GM12874 (cell line): ENCODE data around the gene SMC6.

ENCODE experiments used
- TF ChIP-seq, protein P1 (sequence below): IDR thresholded peaks from 2 replicates; pipeline ENCODE4 v1.5.1; 2011; ENCODE audit warnings: low read depth, mild to moderate bottlenecking, control low read depth, low read length, moderate library complexity; ENCODE audit not compliant: insufficient read depth

SMC6 gene

DNA sequence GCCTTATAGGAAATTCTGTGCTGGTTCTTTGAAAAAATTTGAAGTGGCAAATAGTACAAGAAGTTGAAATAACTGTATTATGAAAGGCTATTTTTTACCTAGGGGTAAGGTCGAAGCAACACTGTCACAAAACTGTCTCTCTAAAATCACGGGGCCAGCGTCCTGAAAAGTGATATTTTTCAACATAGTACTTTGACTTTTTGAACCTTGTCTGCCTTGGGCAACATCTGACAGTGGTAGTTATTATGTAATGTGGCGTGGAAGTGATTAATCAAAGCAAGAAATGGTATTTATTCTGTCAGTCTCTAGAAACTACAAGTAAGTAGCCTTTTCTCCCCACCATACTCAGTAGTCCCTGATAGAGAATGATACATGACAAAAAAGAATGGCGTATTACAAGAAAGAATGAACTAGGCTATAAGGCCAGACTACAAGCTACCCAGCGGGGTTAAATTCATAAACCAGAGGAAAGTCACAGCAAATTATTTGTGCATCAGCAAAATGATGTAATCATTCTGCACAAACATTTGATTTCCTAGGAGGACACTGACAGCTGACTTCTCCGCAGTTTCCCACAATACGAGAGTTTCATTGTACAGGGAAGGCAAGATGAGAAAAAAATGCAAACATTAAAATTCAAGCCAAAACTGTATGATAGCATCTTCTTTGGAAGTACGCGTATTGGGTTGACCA, 10.2 kb upstream of the SMC6 start:
- TF ChIP-seq, protein P1, sequence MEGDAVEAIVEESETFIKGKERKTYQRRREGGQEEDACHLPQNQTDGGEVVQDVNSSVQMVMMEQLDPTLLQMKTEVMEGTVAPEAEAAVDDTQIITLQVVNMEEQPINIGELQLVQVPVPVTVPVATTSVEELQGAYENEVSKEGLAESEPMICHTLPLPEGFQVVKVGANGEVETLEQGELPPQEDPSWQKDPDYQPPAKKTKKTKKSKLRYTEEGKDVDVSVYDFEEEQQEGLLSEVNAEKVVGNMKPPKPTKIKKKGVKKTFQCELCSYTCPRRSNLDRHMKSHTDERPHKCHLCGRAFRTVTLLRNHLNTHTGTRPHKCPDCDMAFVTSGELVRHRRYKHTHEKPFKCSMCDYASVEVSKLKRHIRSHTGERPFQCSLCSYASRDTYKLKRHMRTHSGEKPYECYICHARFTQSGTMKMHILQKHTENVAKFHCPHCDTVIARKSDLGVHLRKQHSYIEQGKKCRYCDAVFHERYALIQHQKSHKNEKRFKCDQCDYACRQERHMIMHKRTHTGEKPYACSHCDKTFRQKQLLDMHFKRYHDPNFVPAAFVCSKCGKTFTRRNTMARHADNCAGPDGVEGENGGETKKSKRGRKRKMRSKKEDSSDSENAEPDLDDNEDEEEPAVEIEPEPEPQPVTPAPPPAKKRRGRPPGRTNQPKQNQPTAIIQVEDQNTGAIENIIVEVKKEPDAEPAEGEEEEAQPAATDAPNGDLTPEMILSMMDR, result no peak

DNA sequence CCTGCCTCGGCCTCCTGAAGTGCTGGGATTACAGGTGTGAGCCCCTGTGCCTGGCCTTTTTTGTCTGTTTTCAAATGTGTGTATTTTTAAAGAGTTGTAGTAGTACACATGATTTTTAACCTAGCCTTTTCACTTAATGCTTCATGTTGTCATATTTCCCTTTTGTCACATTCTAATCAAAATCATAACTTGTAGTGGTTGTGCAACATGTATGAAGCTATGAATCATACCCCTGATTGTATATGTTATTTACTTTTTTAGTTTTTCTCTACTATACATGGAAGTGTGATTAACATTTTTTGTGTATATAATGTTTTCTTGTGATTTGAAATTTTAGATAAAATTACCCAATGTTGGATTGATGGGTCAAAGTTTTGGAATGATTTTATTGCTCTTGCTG, 8.8 kb upstream of the SMC6 start:
- TF ChIP-seq, protein P1, result no peak

DNA sequence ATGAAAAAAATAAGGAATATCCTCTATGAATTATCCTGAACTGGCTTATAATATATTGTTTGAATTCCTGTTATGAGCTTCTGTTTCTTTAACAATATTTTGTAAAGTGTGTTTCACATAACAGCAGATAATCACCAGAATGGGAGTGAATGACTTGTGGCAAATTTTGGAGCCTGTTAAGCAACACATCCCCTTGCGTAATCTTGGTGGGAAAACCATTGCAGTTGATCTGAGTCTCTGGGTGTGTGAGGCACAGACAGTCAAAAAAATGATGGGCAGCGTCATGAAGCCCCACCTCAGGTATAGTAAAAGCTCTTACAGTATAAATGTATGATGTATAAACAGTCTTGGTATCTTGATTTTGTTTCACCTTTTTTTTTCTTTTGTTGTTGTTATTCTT, 6.2 kb upstream of the SMC6 start:
- TF ChIP-seq, protein P1, result no peak

DNA sequence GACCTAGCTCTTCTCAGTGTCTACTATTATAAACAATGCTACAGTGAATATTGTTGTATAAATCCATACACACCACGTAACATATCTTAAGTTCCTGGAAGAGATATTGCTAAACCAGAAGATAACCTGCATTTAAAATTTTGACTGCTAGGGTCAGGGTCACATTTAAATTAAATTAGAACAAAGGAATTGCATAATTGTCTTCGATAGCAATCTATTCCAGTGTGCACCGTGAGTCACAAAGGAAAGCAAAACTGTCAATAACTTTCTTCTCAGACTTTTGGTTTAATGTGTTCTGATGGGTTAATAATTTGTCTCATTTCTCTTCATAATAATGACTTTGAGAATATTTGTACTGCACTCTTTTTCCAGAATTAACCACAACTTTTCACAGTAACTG, 4.5 kb upstream of the SMC6 start:
- TF ChIP-seq, protein P1, result no peak

DNA sequence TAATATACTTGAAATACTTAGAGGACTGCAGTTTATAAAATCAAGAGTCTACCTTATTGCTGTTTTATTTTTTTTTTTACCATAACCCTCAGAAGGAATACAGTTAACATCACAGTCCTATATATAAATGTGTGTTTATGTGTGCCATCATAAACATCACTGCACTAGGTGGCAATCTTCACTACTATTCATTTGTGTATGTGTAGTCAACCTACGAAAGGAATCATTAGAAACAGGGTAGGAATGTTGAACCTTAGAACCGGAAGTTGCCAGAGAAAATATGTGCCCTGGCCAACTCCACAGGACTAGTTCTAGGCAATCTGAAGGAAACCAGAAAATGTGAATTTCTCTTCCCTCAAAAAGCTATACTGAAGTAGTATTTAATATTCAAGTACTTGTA, 3.7 kb upstream of the SMC6 start:
- TF ChIP-seq, protein P1, result no peak

DNA sequence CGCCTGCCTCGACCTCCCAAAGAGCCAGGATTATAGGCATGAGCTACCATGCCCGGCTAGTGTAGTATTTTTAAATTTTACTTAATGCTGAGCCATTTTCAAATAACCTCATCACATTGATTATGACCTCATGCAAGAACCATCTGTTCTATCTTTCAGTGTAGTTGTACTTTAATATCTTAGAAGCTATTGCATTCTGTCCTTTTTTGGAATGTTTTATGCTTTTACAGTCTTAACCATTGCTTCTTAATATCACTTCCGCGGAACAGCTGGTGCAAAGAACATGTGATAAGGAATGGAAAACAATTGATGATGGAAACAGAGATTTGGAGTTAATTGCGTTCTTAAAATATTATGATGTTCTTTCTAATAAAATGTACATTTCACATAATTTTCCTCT, 3.1 kb upstream of the SMC6 start:
- TF ChIP-seq, protein P1, result no peak

DNA sequence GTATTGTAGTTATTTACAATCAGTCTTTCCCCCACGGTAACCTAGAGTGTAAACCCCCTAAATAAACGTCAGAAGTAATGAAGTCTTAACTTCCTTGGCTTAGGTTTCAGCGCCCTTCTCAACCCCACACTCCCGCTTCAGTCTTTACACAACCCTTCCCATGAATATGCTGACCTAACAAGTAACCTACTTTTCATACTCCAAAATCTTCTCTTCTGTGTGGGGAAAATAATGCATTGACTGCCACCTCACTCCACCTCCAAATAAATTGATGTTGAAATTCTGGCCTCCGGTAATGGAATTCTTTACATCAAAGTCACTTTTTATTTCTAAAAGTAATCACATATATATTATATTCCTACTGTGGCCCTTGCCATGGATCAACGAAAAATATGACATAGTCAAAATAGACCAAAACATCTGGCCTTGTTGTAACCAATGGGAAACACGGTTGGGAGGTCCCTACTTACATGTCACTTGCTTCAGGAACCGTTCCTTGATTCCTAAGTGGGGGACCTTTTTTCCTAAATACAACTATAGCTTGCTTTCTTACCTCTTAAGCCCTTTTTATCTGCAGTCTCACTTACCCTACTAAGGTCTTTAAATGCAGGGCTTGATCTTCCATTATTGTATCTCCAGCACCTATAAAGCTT, 1.3 kb upstream of the SMC6 start:
- TF ChIP-seq, protein P1, result no peak
